Tibial nerve (tissue), 4 donors: ENCODE results near the gene MXD4. TPM values are rescaled to one million over a fixed set of nuclear protein-coding genes. Genes with fewer than 3 reads are reported as not detected.

Experiments
- DNase-seq, 2 donors: peaks; one replicate each; pipeline ENCODE4 v3.0.0-alpha.2; 2019; ENCODE audit warnings: low spot score in 2 of 2
- H3K27ac ChIP-seq, 4 donors: fragments of 200-600 bp; sonication (generic) in 3 of 4; one replicate each; pipeline ENCODE4 v1.5.1; 2017 to 2019; ENCODE audit warnings: mild to moderate bottlenecking in 1 of 4
- H3K27me3 ChIP-seq, 2 donors: fragments of 200-600 bp; sonication (generic) in 1 of 2; one replicate each; pipeline versions ENCODE4 v1.5.1 to v1.6.0; 2017 to 2019
- H3K36me3 ChIP-seq, 3 donors: fragments of 200-600 bp; sonication (generic); one replicate each; pipeline ENCODE4 v1.5.1; 2018 to 2019
- H3K4me1 ChIP-seq, 4 donors: fragments of 200-600 bp; sonication (generic) in 3 of 4; one replicate each; pipeline ENCODE4 v1.5.1; 2017 to 2019
- H3K4me3 ChIP-seq, 4 donors: fragments of 200-600 bp; sonication (generic) in 3 of 4; one replicate each; pipeline ENCODE4 v1.5.1; 2017 to 2019; ENCODE audit warnings: mild to moderate bottlenecking in 1 of 4, moderate library complexity in 1 of 4
- H3K9me3 ChIP-seq, 4 donors: fragments of 200-600 bp; sonication (generic) in 3 of 4; one replicate each; pipeline ENCODE4 v1.5.1; 2017 to 2019
- EP300 ChIP-seq, 2 donors: sonication (generic); formaldehyde crosslinking; IDR thresholded peaks; one replicate each; pipeline ENCODE4 v1.6.1; 2017; ENCODE audit warnings: antibody characterized with exemption in 2 of 2, mild to moderate bottlenecking in 1 of 2
- POLR2A ChIP-seq, 2 donors: fragments of 450-650 bp; IDR thresholded peaks; one replicate each; pipeline ENCODE4 v1.6.1; 2017; ENCODE audit warnings: antibody characterized with exemption in 2 of 2, mild to moderate bottlenecking in 2 of 2, moderate library complexity in 2 of 2
- WGBS, 2 donors: methylation state at CpG; one replicate each; pipeline ENCODE4 v1.1.5; 2018; 5-methylcytosine and 5-hydroxymethylcytosine counted together
- total RNA-seq, 4 donors: library from RNA; depleted of rRNA; stranded (reverse); fragments of >200 nt; gene quantifications; one replicate each; pipeline ENCODE4 v1.1.0, GENCODE V29; 2016
- TF ChIP-seq, protein P1 (sequence below), 5 experiments: fragments of 200-600 bp in 3 of 5; fragments of 450-650 bp in 2 of 5; sonication (generic) in 3 of 5; IDR thresholded peaks; one replicate each; pipeline ENCODE4 v1.5.1; 2016 to 2019; ENCODE audit warnings: antibody characterized with exemption in 5 of 5, mild to moderate bottlenecking in 3 of 5, moderate library complexity in 2 of 5

The MXD4 gene
- total RNA-seq, 4 donors from 2014 or later: 62.4 to 77.1 (median 62.9) TPM

DNA sequence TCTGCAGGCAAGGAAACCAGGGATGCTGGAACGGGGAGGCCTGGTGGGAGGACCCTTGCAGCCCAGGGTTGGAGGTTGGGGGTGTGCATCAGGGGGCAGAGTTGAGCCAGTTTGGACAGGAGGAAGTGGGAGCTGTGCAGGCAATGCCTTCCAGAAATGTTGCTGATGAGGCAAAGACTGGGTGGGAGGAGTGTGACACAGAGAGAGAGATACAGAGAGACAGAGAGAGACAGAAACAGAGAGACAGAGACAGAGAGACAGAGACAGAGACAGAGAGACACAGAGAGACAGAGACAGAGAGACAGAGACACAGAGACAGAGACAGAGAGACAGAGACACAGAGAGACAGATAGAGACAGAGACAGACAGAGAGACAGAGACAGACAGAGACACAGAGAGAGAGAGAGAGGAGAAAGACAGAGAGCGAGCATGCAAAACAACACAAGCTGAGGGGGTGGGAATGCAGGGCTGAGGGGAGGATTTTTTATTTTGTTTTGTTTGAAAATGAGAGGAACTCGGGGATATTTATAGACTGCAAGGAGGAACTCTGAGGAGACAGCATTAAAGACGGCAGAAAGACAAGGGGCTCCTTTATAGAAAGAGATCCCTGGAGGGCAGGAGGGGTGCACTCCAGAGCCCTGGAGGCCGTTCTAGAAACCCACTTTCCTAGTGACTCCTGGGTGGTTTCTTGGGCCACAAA is 18.1 kb downstream of the MXD4 start:
- Histone ChIP-seq H3K27ac (peak overlapping the region; percentile 15 to 82 (median 68)), H3K4me1 (peaks cover 0 to 72% (median 43%) of the 10 kb centered on the region in 4 donors), H3K36me3 (peaks cover 0 to 22% (median 0%) of the 10 kb centered on the region in 3 donors), H3K4me3 (no peak overlapping the region), H3K9me3 (no peaks in the 10 kb centered on the region), H3K27me3 (no peaks in the 10 kb centered on the region)
- TF ChIP-seq POLR2A (IDR thresholded peaks at IDR 0.05) (no peak), EP300 (IDR thresholded peaks at IDR 0.05) (no peak)
- TF ChIP-seq, protein P1, sequence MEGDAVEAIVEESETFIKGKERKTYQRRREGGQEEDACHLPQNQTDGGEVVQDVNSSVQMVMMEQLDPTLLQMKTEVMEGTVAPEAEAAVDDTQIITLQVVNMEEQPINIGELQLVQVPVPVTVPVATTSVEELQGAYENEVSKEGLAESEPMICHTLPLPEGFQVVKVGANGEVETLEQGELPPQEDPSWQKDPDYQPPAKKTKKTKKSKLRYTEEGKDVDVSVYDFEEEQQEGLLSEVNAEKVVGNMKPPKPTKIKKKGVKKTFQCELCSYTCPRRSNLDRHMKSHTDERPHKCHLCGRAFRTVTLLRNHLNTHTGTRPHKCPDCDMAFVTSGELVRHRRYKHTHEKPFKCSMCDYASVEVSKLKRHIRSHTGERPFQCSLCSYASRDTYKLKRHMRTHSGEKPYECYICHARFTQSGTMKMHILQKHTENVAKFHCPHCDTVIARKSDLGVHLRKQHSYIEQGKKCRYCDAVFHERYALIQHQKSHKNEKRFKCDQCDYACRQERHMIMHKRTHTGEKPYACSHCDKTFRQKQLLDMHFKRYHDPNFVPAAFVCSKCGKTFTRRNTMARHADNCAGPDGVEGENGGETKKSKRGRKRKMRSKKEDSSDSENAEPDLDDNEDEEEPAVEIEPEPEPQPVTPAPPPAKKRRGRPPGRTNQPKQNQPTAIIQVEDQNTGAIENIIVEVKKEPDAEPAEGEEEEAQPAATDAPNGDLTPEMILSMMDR (IDR thresholded peaks at IDR 0.05): peak in 3 of 5 experiments; percentile 15 to 42 (median 35)
- WGBS, 2 donors: 14 to 16% methylated on average over 5 of the region's 5 CpGs
- peak in 1 of 2 donors; percentile 67 for DNase-seq

GRCh38 chr4:2241410-2242353 is 20.2 kb downstream of the MXD4 start, which contains the start of the genes HAUS3 and POLN:
Gene HAUS3, minus strand, starts transcription at chr4:2242121. Its CDS starts 1,175 bp downstream, at chr4:2240946.
Gene POLN, minus strand, starts transcription at chr4:2242121. Its CDS starts 12,890 bp downstream, at chr4:2229231.
- peak within 1 kb of the TSS; percentile 72 to 97 (median 88) for H3K4me3 ChIP-seq
- WGBS, 2 donors: 1% methylated on average over 73 to 85 of the region's 88 CpGs

DNA sequence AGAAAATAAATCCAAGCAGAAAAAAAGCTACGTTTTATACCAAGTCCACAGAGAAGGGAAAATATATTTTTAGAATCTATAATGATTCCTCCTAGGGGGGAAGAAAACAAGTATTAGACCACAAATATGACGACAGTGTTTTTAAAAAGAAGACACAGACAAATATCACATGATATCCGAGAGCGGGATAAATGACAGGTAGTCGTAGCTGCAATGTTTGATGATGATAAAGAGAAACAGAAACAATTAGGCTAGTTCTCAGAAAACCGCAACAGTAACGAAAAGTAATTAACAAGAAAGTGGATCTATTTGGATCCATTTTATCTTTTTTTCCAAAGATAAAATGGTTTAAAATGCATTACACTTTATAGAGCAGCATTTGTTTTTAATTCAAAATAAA is 20.9 kb downstream of the MXD4 start:
- no peak for DNase-seq
- Histone ChIP-seq H3K36me3 (peaks cover 0 to 20% (median 0%) of the 10 kb centered on the region in 3 donors), H3K4me1 (peaks cover 0 to 83% (median 44%) of the 10 kb centered on the region in 4 donors), H3K27ac (peak overlapping the region in 3 of 4 donors; percentile 74 to 86 (median 79)), H3K9me3 (no peaks in the 10 kb centered on the region), H3K4me3 (peak overlapping the region; percentile 72 to 97 (median 88)), H3K27me3 (no peaks in the 10 kb centered on the region)
- TF ChIP-seq, protein P1 (IDR thresholded peaks at IDR 0.05): no peak
- no peak for TF ChIP-seq POLR2A (IDR thresholded peaks at IDR 0.05)
- no peak for TF ChIP-seq EP300 (IDR thresholded peaks at IDR 0.05)
- WGBS, 2 donors: 9 to 10% methylated on average over 7 of the region's 7 CpGs

More at GRCh38 chr4:2241410-2242353, 20.2 kb downstream of the MXD4 start, which contains the start of the genes HAUS3 and POLN:
- peaks cover 0 to 90% (median 46%) of the 10 kb centered on the region in 4 donors for H3K4me1 ChIP-seq
- peak; percentile 96 to 98 for DNase-seq
- H3K9me3 ChIP-seq: no peaks in the 10 kb centered on the region
- TF ChIP-seq, protein P1 (IDR thresholded peaks at IDR 0.05): peak in 1 of 5 experiments; percentile 12
- TF ChIP-seq POLR2A (IDR thresholded peaks at IDR 0.05): peak; percentile 45 to 89
- peak; percentile 87 to 98 for TF ChIP-seq EP300 (IDR thresholded peaks at IDR 0.05)
- H3K36me3 ChIP-seq: peaks cover 0 to 14% (median 0%) of the 10 kb centered on the region in 3 donors
- H3K27ac ChIP-seq: peak within 1 kb of the TSS in 3 of 4 donors; percentile 79 to 86 (median 79)
- no peaks in the 10 kb centered on the region for H3K27me3 ChIP-seq

GRCh38 chr4:2236944-2237666 is 24.8 kb downstream of the MXD4 start:
- 62 to 67% methylated on average over 3 of the region's 3 CpGs for WGBS, 2 donors
- TF ChIP-seq, protein P1 (IDR thresholded peaks at IDR 0.05): no peak
- no peak for TF ChIP-seq EP300 (IDR thresholded peaks at IDR 0.05)
- no peak for TF ChIP-seq POLR2A (IDR thresholded peaks at IDR 0.05)
- H3K27me3 ChIP-seq: no peaks in the 10 kb centered on the region
- H3K4me1 ChIP-seq: peaks cover 0 to 45% (median 23%) of the 10 kb centered on the region in 4 donors
- no peak overlapping the region for H3K27ac ChIP-seq
- no peaks in the 10 kb centered on the region for H3K9me3 ChIP-seq
- peaks cover 0 to 44% (median 0%) of the 10 kb centered on the region in 3 donors for H3K36me3 ChIP-seq
- no peak for DNase-seq
- no peak overlapping the region for H3K4me3 ChIP-seq
